OCI-LY7 (cell line): Measurements from ENCODE around the gene TGIF2.

ENCODE experiments used
- EZH2phosphoT487 ChIP-seq: fragments of 200-600 bp; sonication (generic); IDR thresholded peaks from 2 replicates; pipeline ENCODE4 v1.6.1; 2018; ENCODE audit warnings: low read depth, borderline replicate concordance, mild to moderate bottlenecking, mixed run types, antibody characterized with exemption, low read length, moderate library complexity, mixed read lengths
- TF ChIP-seq, protein P1 (sequence below): fragments of 200-600 bp; sonication (generic); conservative IDR thresholded peaks from 2 replicates; pipeline ENCODE4 v1.5.1; 2014; ENCODE audit warnings: mild to moderate bottlenecking, antibody characterized with exemption, low read length, moderate library complexity, mixed read lengths

DNA sequence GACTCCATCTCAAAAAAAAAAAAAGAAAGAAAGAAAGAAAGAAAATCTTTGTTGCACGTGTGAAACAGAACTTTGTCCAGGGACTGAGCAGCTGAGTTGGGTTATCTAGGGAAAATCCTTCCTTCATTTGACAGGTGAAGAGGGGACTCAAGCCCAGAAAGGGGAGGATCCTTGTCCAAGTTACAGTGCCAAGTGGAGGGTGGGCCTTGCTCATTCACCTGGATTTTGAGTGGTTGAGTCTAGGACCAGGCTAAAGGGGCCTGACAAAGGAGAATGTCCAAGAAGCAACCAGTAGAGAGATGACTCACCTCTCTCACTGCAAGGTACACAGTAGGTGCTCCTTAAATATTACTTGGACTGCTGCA, 2.7 kb downstream of the TGIF2 start:
- TF ChIP-seq, protein P1, sequence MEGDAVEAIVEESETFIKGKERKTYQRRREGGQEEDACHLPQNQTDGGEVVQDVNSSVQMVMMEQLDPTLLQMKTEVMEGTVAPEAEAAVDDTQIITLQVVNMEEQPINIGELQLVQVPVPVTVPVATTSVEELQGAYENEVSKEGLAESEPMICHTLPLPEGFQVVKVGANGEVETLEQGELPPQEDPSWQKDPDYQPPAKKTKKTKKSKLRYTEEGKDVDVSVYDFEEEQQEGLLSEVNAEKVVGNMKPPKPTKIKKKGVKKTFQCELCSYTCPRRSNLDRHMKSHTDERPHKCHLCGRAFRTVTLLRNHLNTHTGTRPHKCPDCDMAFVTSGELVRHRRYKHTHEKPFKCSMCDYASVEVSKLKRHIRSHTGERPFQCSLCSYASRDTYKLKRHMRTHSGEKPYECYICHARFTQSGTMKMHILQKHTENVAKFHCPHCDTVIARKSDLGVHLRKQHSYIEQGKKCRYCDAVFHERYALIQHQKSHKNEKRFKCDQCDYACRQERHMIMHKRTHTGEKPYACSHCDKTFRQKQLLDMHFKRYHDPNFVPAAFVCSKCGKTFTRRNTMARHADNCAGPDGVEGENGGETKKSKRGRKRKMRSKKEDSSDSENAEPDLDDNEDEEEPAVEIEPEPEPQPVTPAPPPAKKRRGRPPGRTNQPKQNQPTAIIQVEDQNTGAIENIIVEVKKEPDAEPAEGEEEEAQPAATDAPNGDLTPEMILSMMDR, result no peak
- no peak for TF ChIP-seq EZH2phosphoT487
